HS-27A (cell line): ENCODE results near the gene PROM1.

ENCODE experiments used
- DNase-seq: peaks from one replicate; pipeline ENCODE4 v3.0.0-alpha.2; 2012; ENCODE audit warnings: low read depth, missing footprints

Gene PROM1

GRCh38 chr4:16056681-16057385, 27.0 kb downstream of the PROM1 start:
- DNase-seq: no peak

- DNase-seq: no peak
Measured at GRCh38 chr4:16055873-16056272, 27.9 kb downstream of the PROM1 start.

GRCh38 chr4:16055471-16055870, 28.4 kb downstream of the PROM1 start:
- DNase-seq: no peak

- DNase-seq: no peak
Measured at GRCh38 chr4:16052939-16053338, 30.9 kb downstream of the PROM1 start.

GRCh38 chr4:16051980-16052379, 31.8 kb downstream of the PROM1 start:
- no peak for DNase-seq

GRCh38 chr4:16051132-16051531, 32.7 kb downstream of the PROM1 start:
- DNase-seq: no peak

GRCh38 chr4:16050669-16051068, 33.2 kb downstream of the PROM1 start:
- no peak for DNase-seq

- no peak for DNase-seq
Measured at GRCh38 chr4:16048619-16049419, 35.0 kb downstream of the PROM1 start.

- no peak for DNase-seq
Measured at GRCh38 chr4:16045687-16046086, 38.1 kb downstream of the PROM1 start.

- DNase-seq: no peak
Measured at GRCh38 chr4:16043642-16044498, 40.0 kb downstream of the PROM1 start.

GRCh38 chr4:16039139-16039538, 44.7 kb downstream of the PROM1 start:
- no peak for DNase-seq

- DNase-seq: no peak
Measured at GRCh38 chr4:16037901-16038300, 45.9 kb downstream of the PROM1 start.

- DNase-seq: no peak
Measured at GRCh38 chr4:16035843-16036242, 48.0 kb downstream of the PROM1 start.

GRCh38 chr4:16034010-16034748, 49.6 kb downstream of the PROM1 start:
- peak; percentile 11 for DNase-seq

GRCh38 chr4:16032396-16032770, 51.4 kb downstream of the PROM1 start:
- DNase-seq: no peak

- no peak for DNase-seq
Measured at GRCh38 chr4:16031546-16032395, 52.1 kb downstream of the PROM1 start.

- DNase-seq: no peak
Measured at GRCh38 chr4:16029886-16030285, 53.9 kb downstream of the PROM1 start.

GRCh38 chr4:16029262-16029661, 54.6 kb downstream of the PROM1 start:
- peak; percentile 11 for DNase-seq

GRCh38 chr4:16027626-16028025, 56.2 kb downstream of the PROM1 start:
- no peak for DNase-seq

- DNase-seq: no peak
Measured at GRCh38 chr4:16027114-16027513, 56.7 kb downstream of the PROM1 start.
